Stomach (tissue), 9 donors: ENCODE results near the gene SNX22. TPM values are rescaled to one million over a fixed set of nuclear protein-coding genes. Genes with fewer than 3 reads are reported as not detected.

Experiments used
- DNase-seq, 2 donors: peaks; one replicate each; pipeline versions ENCODE4 v3.0.0 to v3.0.0-alpha.2; 2013 to 2019
- H3K27ac ChIP-seq, 5 donors: fragments of 200-600 bp in 4 of 5; sonication (generic) in 4 of 5; one replicate each; pipeline ENCODE4 v1.5.1; 2013 to 2019; ENCODE audit warnings: mild to moderate bottlenecking in 1 of 5, moderate library complexity in 1 of 5
- H3K27me3 ChIP-seq, 3 donors: fragments of 200-600 bp; sonication (generic); one replicate each; pipeline ENCODE4 v1.5.1; 2017 to 2019; ENCODE audit warnings: mixed run types in 1 of 3
- H3K36me3 ChIP-seq, 4 donors: fragments of 200-600 bp; sonication (generic); 1 replicate in 3 of 4; 2 replicates in 1 of 4; pipeline ENCODE4 v1.5.1; 2016 to 2019
- H3K4me1 ChIP-seq, 4 donors: fragments of 200-600 bp; sonication (generic); one replicate each; pipeline ENCODE4 v1.5.1; 2016 to 2019
- H3K4me3 ChIP-seq, 4 donors: fragments of 200-600 bp; sonication (generic) in 3 of 4; one replicate each; pipeline ENCODE4 v1.5.1; 2016 to 2019; ENCODE audit warnings: mild to moderate bottlenecking in 1 of 4
- H3K9me3 ChIP-seq, 4 donors: fragments of 200-600 bp; sonication (generic); one replicate each; pipeline ENCODE4 v1.5.1; 2016 to 2019
- EP300 ChIP-seq: sonication (generic); formaldehyde crosslinking; IDR thresholded peaks from one replicate; pipeline ENCODE4 v1.6.1; 2017; ENCODE audit warnings: antibody characterized with exemption
- POLR2A ChIP-seq, 4 donors: fragments of 450-650 bp; IDR thresholded peaks; one replicate each; pipeline ENCODE4 v1.6.1; 2016; ENCODE audit warnings: antibody characterized with exemption in 4 of 4, control low read depth in 2 of 4, mild to moderate bottlenecking in 1 of 4, moderate library complexity in 1 of 4
- POLR2AphosphoS5 ChIP-seq, 3 donors: sonication (generic); formaldehyde crosslinking; IDR thresholded peaks; one replicate each; pipeline ENCODE4 v1.6.1; 2016; ENCODE audit warnings: antibody characterized with exemption in 3 of 3
- WGBS, 5 donors: extraction: QIAGEN DNeasy Blood & Tissue Kit in 3 of 5; methylation state at CpG; one replicate each; pipeline versions ENCODE4 v1.1.5 to v1.1.7; 2013 to 2018; 5-methylcytosine and 5-hydroxymethylcytosine counted together
- intact Hi-C: fragments of 100-400 bp; cut with DNase I; formaldehyde crosslinking; loops from one replicate; pipeline ENCODE4 v1.15.1; 2023; ENCODE audit warnings: low total_unique reads
- polyA plus RNA-seq, 3 donors: library from polyadenylated mRNA; stranded (reverse); fragments of 200-250 nt; gene quantifications; one replicate each; pipeline ENCODE4 v1.2.3, GENCODE V29; 2013
- total RNA-seq, 5 donors: library from RNA; depleted of rRNA; stranded (reverse); fragments of >200 nt; gene quantifications; one replicate each; pipeline versions ENCODE4 v1.1.0 to v1.2.3, GENCODE V29; 2014 to 2016
- TF ChIP-seq, protein P1 (sequence below), 7 experiments: fragments of 450-650 bp in 4 of 7; fragments of 200-600 bp in 3 of 7; sonication (generic) in 3 of 7; IDR thresholded peaks; one replicate each; pipeline ENCODE4 v1.5.1; 2016 to 2019; ENCODE audit warnings: antibody characterized with exemption in 7 of 7, control low read depth in 2 of 7, mild to moderate bottlenecking in 1 of 7
- donor health status: healthy with polysubstance abuse.
- donor health status: Bipolar disorder and iron deficiency.
- donor health status: healthy.

The SNX22 gene
- total and polyA plus RNA-seq, 8 donors: 0.92 to 41.1 (median 3.8) TPM; not detected in 2

GRCh38 chr15:64125978-64126377 is 25.6 kb upstream of the SNX22 start:
- 63 to 87% (median 78%) methylated on average over 3 of the region's 3 CpGs for WGBS, 5 donors
- intact Hi-C loops: no loop called here
- no peak overlapping the region for H3K4me3 ChIP-seq
- no peaks in the 10 kb centered on the region for H3K27me3 ChIP-seq
- no peak for DNase-seq
- TF ChIP-seq POLR2A (IDR thresholded peaks at IDR 0.05): no peak
- TF ChIP-seq POLR2AphosphoS5 (IDR thresholded peaks at IDR 0.05): no peak
- TF ChIP-seq, protein P1, sequence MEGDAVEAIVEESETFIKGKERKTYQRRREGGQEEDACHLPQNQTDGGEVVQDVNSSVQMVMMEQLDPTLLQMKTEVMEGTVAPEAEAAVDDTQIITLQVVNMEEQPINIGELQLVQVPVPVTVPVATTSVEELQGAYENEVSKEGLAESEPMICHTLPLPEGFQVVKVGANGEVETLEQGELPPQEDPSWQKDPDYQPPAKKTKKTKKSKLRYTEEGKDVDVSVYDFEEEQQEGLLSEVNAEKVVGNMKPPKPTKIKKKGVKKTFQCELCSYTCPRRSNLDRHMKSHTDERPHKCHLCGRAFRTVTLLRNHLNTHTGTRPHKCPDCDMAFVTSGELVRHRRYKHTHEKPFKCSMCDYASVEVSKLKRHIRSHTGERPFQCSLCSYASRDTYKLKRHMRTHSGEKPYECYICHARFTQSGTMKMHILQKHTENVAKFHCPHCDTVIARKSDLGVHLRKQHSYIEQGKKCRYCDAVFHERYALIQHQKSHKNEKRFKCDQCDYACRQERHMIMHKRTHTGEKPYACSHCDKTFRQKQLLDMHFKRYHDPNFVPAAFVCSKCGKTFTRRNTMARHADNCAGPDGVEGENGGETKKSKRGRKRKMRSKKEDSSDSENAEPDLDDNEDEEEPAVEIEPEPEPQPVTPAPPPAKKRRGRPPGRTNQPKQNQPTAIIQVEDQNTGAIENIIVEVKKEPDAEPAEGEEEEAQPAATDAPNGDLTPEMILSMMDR (IDR thresholded peaks at IDR 0.05): no peak
- TF ChIP-seq EP300: no peak
- H3K4me1 ChIP-seq: no peaks in the 10 kb centered on the region
- peaks cover 70 to 100% (median 100%) of the 10 kb centered on the region in 4 donors for H3K36me3 ChIP-seq
- H3K9me3 ChIP-seq: no peaks in the 10 kb centered on the region
- H3K27ac ChIP-seq: no peak overlapping the region

GRCh38 chr15:64127521-64128270 is 23.8 kb upstream of the SNX22 start:
- 73 to 86% (median 80%) methylated on average over 6 of the region's 6 CpGs for WGBS, 5 donors
- H3K27ac ChIP-seq: no peak overlapping the region
- no peak overlapping the region for H3K4me3 ChIP-seq
- TF ChIP-seq POLR2A (IDR thresholded peaks at IDR 0.05): no peak
- TF ChIP-seq POLR2AphosphoS5 (IDR thresholded peaks at IDR 0.05): no peak
- H3K27me3 ChIP-seq: no peaks in the 10 kb centered on the region
- H3K36me3 ChIP-seq: peaks cover 72 to 100% (median 100%) of the 10 kb centered on the region in 4 donors
- H3K9me3 ChIP-seq: no peaks in the 10 kb centered on the region
- intact Hi-C loops: no loop called here
- DNase-seq: no peak
- no peaks in the 10 kb centered on the region for H3K4me1 ChIP-seq

- intact Hi-C loops: no loop called here
- 94 to 98% (median 97%) methylated on average over 3 of the region's 3 CpGs for WGBS, 5 donors
- H3K27me3 ChIP-seq: no peaks in the 10 kb centered on the region
- no peaks in the 10 kb centered on the region for H3K9me3 ChIP-seq
- H3K27ac ChIP-seq: no peak overlapping the region
- no peak for DNase-seq
- H3K4me1 ChIP-seq: peaks cover 0 to 9% (median 0%) of the 10 kb centered on the region in 4 donors
- H3K4me3 ChIP-seq: no peak overlapping the region
- H3K36me3 ChIP-seq: peaks cover 75 to 100% (median 100%) of the 10 kb centered on the region in 4 donors
- TF ChIP-seq EP300: no peak
- TF ChIP-seq POLR2A (IDR thresholded peaks at IDR 0.05): no peak
- no peak for TF ChIP-seq POLR2AphosphoS5 (IDR thresholded peaks at IDR 0.05)
- TF ChIP-seq, protein P1 (IDR thresholded peaks at IDR 0.05): no peak
Measured at GRCh38 chr15:64130159-64130558, 21.4 kb upstream of the SNX22 start.

- H3K9me3 ChIP-seq: no peaks in the 10 kb centered on the region
- H3K27ac ChIP-seq: no peak overlapping the region
- intact Hi-C loops: no loop called here
- H3K4me1 ChIP-seq: peaks cover 0 to 9% (median 0%) of the 10 kb centered on the region in 4 donors
- H3K27me3 ChIP-seq: no peaks in the 10 kb centered on the region
- TF ChIP-seq POLR2AphosphoS5 (IDR thresholded peaks at IDR 0.05): no peak
- TF ChIP-seq, protein P1 (IDR thresholded peaks at IDR 0.05): no peak
- no peak for TF ChIP-seq POLR2A (IDR thresholded peaks at IDR 0.05)
- TF ChIP-seq EP300: no peak
- H3K4me3 ChIP-seq: no peak overlapping the region
- H3K36me3 ChIP-seq: peaks cover 80 to 100% (median 100%) of the 10 kb centered on the region in 4 donors
- WGBS, 5 donors: 93 to 97% (median 95%) methylated on average over 7 of the region's 7 CpGs
- DNase-seq: no peak
Measured at GRCh38 chr15:64131547-64131946, 20.0 kb upstream of the SNX22 start.

GRCh38 chr15:64132217-64132616 is 19.3 kb upstream of the SNX22 start:
- H3K36me3 ChIP-seq: peaks cover 80 to 100% (median 100%) of the 10 kb centered on the region in 4 donors
- intact Hi-C loops: no loop called here
- TF ChIP-seq EP300: no peak
- TF ChIP-seq POLR2A (IDR thresholded peaks at IDR 0.05): no peak
- no peak for TF ChIP-seq POLR2AphosphoS5 (IDR thresholded peaks at IDR 0.05)
- TF ChIP-seq, protein P1 (IDR thresholded peaks at IDR 0.05): no peak
- peaks cover 0 to 9% (median 0%) of the 10 kb centered on the region in 4 donors for H3K4me1 ChIP-seq
- H3K9me3 ChIP-seq: no peaks in the 10 kb centered on the region
- WGBS, 5 donors: 82 to 94% (median 90%) methylated on average over 4 of the region's 4 CpGs
- no peak for DNase-seq
- no peak overlapping the region for H3K4me3 ChIP-seq
- no peaks in the 10 kb centered on the region for H3K27me3 ChIP-seq
- no peak overlapping the region for H3K27ac ChIP-seq
